Prostate gland (tissue), 2 donors: ENCODE results near the gene RPS17.

ENCODE experiments used
- CTCF ChIP-seq, 4 experiments: fragments of 200-600 bp in 2 of 4; fragments of 450-650 bp in 2 of 4; sonication (generic) in 2 of 4; IDR thresholded peaks; 1 replicate in 3 of 4; 2 replicates in 1 of 4; pipeline ENCODE4 v1.5.1; 2016 to 2019; ENCODE audit warnings: antibody characterized with exemption in 4 of 4, mild to moderate bottlenecking in 2 of 4, moderate library complexity in 2 of 4
- POLR2A ChIP-seq: fragments of 450-650 bp; IDR thresholded peaks from one replicate; pipeline ENCODE4 v1.6.1; 2016; ENCODE audit warnings: antibody characterized with exemption, mild to moderate bottlenecking
- POLR2AphosphoS5 ChIP-seq: sonication (generic); formaldehyde crosslinking; IDR thresholded peaks from one replicate; pipeline ENCODE4 v1.6.1; 2017; ENCODE audit warnings: antibody characterized with exemption

GRCh38 chr15:82548700-82549099 lies 8.4 kb upstream of the RPS17 start:
- TF ChIP-seq CTCF (IDR thresholded peaks at IDR 0.05) (no peak), POLR2A (no peak), POLR2AphosphoS5 (no peak)
